SK-N-MC (cell line): ENCODE results near the gene CASQ2.

Source experiments
- DNase-seq: peaks from one replicate; pipeline ENCODE4 v3.0.0-alpha.2; 2011; ENCODE audit warnings: low read depth, low spot score
- H3K27ac ChIP-seq: fragments of 200-600 bp; sonication (generic); 2 replicates; pipeline ENCODE4 v1.5.1; 2016; ENCODE audit warnings: mixed run types
- H3K36me3 ChIP-seq: fragments of 200-600 bp; sonication (generic); 2 replicates; pipeline ENCODE4 v1.6.1; 2017; ENCODE audit warnings: antibody characterized with exemption, low read length, mixed read lengths; ENCODE audit not compliant: insufficient read depth
- H3K4me3 ChIP-seq: fragments of 200-600 bp; sonication (generic); 2 replicates; pipeline ENCODE4 v1.5.1; 2016
- H3K9ac ChIP-seq: fragments of 200-600 bp; sonication (generic); 2 replicates; pipeline ENCODE4 v1.8.0; 2017; ENCODE audit warnings: mixed run types, mixed read lengths; ENCODE audit not compliant: insufficient read length
- H3K9me3 ChIP-seq: fragments of 200-600 bp; sonication (generic); 2 replicates; pipeline ENCODE4 v1.6.1; 2017; ENCODE audit warnings: low read depth, mild to moderate bottlenecking, antibody characterized with exemption, low read length, moderate library complexity, mixed read lengths
- EZH2 ChIP-seq: fragments of 200-600 bp; sonication (generic); IDR thresholded peaks from one replicate; pipeline ENCODE4 v1.6.1; 2017; ENCODE audit warnings: antibody characterized with exemption
- FOXP2 ChIP-seq: optimal IDR thresholded peaks from 2 replicates; pipeline ENCODE3; 2011; ENCODE audit warnings: mild to moderate bottlenecking, moderate library complexity; ENCODE audit not compliant: insufficient read depth; ENCODE audit errors: extremely low read length, control extremely low read depth
- POLR2AphosphoS5 ChIP-seq: IDR thresholded peaks from 2 replicates; pipeline ENCODE4 v1.6.1; 2012; ENCODE audit warnings: mild to moderate bottlenecking, low read depth, low read length, borderline replicate concordance

Gene CASQ2

DNA sequence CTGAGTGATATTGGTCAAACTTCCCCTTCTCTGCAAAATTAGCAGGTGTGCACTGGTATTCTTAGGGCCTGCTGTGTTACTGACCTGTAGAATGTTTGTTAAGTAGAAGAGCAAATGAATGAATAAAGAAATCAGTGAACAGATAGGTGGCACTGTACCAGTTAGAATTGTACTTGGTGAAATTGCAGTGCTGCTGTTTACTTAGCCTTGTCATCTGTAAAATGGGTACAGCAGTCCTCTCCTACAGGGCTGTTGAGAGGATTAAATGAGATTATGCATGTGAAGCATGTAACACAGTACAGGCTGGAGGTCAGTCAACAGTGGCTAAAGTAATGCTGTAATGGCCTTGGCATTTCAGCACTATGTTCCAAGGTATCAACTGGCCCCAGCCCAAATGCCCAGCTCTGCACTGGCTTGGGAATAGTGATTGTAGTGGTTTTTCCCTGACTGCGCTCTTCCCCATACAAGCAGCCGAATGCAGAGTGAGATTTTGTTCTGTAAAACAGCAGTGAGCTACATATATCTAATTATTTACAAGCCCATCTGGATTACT, 116.2 kb downstream of the CASQ2 start:
- DNase-seq: no peak
- TF ChIP-seq EZH2 (no peak), POLR2AphosphoS5 (no peak), FOXP2 (no peak)
- peaks cover 25% of the 10 kb centered on the region for H3K36me3 ChIP-seq
- H3K4me3 ChIP-seq: no peak overlapping the region
- 0 out of 2 replicates have a peak, but pooled peaks cover 2% of the 10 kb centered on the region for H3K9me3 ChIP-seq
- H3K9ac ChIP-seq: no peak overlapping the region
- H3K27ac ChIP-seq: no peak overlapping the region

DNA sequence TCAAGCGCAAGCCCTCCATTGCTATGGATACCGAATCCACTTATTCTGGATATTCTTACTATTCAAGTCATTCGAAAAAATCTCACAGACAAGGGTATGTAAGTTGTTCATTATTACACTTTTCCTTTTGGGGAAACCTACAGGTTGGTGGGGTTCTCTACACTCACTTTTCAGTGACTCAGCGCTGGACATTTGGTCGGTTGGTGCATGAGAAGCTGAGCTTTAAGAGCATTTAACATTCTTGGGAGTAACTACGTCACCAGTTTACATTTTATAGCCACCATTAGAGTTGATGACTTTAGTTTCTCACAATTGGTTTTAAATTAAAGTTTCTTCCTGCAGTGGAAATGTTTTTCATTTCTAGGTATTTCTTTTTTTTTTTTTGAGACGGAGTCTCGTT, 117.1 kb downstream of the CASQ2 start:
- Histone ChIP-seq H3K36me3 (peaks cover 20% of the 10 kb centered on the region), H3K4me3 (no peak overlapping the region), H3K9me3 (no peaks in the 10 kb centered on the region), H3K27ac (no peak overlapping the region), H3K9ac (no peak overlapping the region)
- no peak for DNase-seq
- TF ChIP-seq EZH2 (no peak), FOXP2 (no peak), POLR2AphosphoS5 (no peak)

DNA sequence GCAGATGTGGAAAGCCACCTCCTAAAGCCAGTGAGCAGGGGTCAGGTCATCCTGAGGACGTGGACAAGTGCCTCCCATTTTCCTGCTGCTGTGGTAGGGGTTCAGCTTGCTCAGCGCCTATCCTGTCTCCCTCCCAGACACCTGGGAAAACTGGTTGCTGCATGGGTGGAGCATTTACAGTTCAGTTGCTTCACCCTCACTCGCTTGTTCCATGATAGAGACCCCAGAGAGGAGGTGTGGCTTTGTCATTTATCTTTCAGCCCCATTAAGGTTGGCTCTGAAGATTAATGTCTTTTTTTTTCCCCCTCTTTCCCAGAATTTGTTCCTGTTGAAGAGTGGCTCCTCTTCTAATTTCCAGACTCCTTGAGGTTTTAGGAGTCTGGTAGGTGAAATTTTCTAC, 117.6 kb downstream of the CASQ2 start:
- H3K4me3 ChIP-seq: no peak overlapping the region; the same call in 1 of the 2 replicates
- DNase-seq: no peak
- peaks cover 20% of the 10 kb centered on the region for H3K36me3 ChIP-seq
- H3K9me3 ChIP-seq: no peaks in the 10 kb centered on the region
- peak overlapping the region; percentile 79 for H3K27ac ChIP-seq
- H3K9ac ChIP-seq: no peak overlapping the region
- TF ChIP-seq FOXP2: no peak
- TF ChIP-seq POLR2AphosphoS5: no peak
- no peak for TF ChIP-seq EZH2
